Measurements from ENCODE around the gene STK31. TPM values are rescaled to one million over a fixed set of nuclear protein-coding genes. Genes with fewer than 3 reads are reported as not detected.

STK31 gene
- total and polyA plus RNA-seq, 2 donors (not counting 3 experiments of a cell fraction or from before 2014, with no cell fraction given), result 0.44 TPM; not detected in 1

DNA sequence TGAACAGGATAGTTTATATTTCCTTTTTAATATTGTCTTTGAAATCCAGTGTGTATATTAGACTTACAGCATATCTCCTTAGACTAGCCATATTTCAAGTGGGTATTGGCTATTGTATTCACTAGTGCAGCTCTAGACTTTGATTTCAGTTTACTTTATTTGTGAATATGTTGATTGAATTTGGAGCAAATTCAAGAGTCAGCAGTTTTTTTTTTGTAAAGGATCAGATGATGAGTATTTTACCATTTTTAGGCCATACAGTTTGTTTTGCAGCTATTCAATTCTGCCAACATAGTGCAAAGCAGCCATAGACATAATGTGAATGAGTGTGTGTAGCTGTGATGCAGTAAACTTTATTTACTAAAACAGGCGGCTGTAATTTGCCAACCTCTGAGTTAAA, 4.6 kb downstream of the STK31 start:
- Histone ChIP-seq H3K4me3 (replicated peaks in 1 of 3; ENCODE audit: insufficient read depth in 1 of 3, low read depth in 1 of 3, low read length in 3 of 3) (no peak overlapping the region), H3K36me3 (ENCODE audit: control insufficient read depth in 2 of 2, extremely low read depth in 1 of 2, insufficient read depth in 2 of 2, low read length in 2 of 2) (no peaks in the 10 kb centered on the region), H3K4me1 (ENCODE audit: control insufficient read depth, extremely low read depth, insufficient read depth, low read length) (no peaks in the 10 kb centered on the region), H3K4me2 (ENCODE audit: insufficient read depth, low read length) (no peak overlapping the region), H3K9me1 (replicated peaks; ENCODE audit: control insufficient read depth, extremely low read depth, insufficient read depth, low read length) (no peaks in the 10 kb centered on the region), H3K27me3 (ENCODE audit: control insufficient read depth in 2 of 2, insufficient read depth in 2 of 2, low read length in 2 of 2) (no peaks in the 10 kb centered on the region), H3K79me2 (ENCODE audit: control insufficient read depth, insufficient read depth, low read length) (no peaks in the 10 kb centered on the region), H3K9ac (replicated peaks; ENCODE audit: extremely low read depth, insufficient read depth, low read length) (no peak overlapping the region), H3K9me3 (replicated peaks; ENCODE audit: control insufficient read depth, insufficient read depth, low read length) (no peaks in the 10 kb centered on the region), H2AFZ (ENCODE audit: low read depth, low read length) (no peak overlapping the region), H4K20me1 (replicated peaks; ENCODE audit: control insufficient read depth, extremely low read depth, insufficient read depth, low read length) (no peaks in the 10 kb centered on the region), H3K27ac (ENCODE audit: insufficient read depth, low read depth, low read length) (no peak overlapping the region)
- POLR2A ChIA-PET, result no interaction called here
- dilution Hi-C loops (cut with MboI; ENCODE audit: extremely low pct_ligation_motif_present, low sequenced_read_pairs) (no loop called here), intact Hi-C loops (cut with micrococcal nuclease) (loop anchor here (5.0 kb wide), 3 partner anchors 627 to 1383 kb away; no protein-coding TSS in a partner anchor)
- DNase-seq (ENCODE audit: low read depth, low spot score) (no peak), FAIRE-seq (no peak)
- BruUV-seq (replicated peaks), result no TSS peak
- TF ChIP-seq FOS (IDR thresholded peaks at IDR 0.05; ENCODE audit: borderline replicate concordance, insufficient read depth, low read length) (no peak), EZH2 (IDR thresholded peaks at IDR 0.05; ENCODE audit: borderline replicate concordance, low read depth, low read length, severe bottlenecking) (no peak), POLR2AphosphoS5 (IDR thresholded peaks at IDR 0.05; ENCODE audit: insufficient read depth, low read depth, low read length) (no peak), GATA2 (IDR thresholded peaks at IDR 0.05; ENCODE audit: insufficient read depth, insufficient read length, low read depth, low read length) (no peak), MYC (IDR thresholded peaks at IDR 0.05; ENCODE audit: low read depth, low read length) (no peak), JUN (IDR thresholded peaks at IDR 0.05; ENCODE audit: borderline replicate concordance, insufficient read depth, insufficient read length, low read depth) (no peak)
- TF ChIP-seq, protein P1, sequence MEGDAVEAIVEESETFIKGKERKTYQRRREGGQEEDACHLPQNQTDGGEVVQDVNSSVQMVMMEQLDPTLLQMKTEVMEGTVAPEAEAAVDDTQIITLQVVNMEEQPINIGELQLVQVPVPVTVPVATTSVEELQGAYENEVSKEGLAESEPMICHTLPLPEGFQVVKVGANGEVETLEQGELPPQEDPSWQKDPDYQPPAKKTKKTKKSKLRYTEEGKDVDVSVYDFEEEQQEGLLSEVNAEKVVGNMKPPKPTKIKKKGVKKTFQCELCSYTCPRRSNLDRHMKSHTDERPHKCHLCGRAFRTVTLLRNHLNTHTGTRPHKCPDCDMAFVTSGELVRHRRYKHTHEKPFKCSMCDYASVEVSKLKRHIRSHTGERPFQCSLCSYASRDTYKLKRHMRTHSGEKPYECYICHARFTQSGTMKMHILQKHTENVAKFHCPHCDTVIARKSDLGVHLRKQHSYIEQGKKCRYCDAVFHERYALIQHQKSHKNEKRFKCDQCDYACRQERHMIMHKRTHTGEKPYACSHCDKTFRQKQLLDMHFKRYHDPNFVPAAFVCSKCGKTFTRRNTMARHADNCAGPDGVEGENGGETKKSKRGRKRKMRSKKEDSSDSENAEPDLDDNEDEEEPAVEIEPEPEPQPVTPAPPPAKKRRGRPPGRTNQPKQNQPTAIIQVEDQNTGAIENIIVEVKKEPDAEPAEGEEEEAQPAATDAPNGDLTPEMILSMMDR (IDR thresholded peaks at IDR 0.05; ENCODE audit: extremely low read depth in 1 of 2, insufficient read depth in 1 of 2, low read depth in 1 of 2, low read length in 2 of 2), result no peak
- TF ChIP-seq, protein P2, sequence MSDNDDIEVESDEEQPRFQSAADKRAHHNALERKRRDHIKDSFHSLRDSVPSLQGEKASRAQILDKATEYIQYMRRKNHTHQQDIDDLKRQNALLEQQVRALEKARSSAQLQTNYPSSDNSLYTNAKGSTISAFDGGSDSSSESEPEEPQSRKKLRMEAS (IDR thresholded peaks at IDR 0.05; ENCODE audit: insufficient read depth, insufficient read length), result no peak
- CTCF ChIA-PET, result interaction anchor here (2.1 to 8.3 kb wide), 4 partner anchors 18 to 167 kb away, joined by 9 to 136 read pairs (median 54); no protein-coding TSS in a partner anchor
